Type B pancreatic cell (in vitro differentiated cells): ENCODE measurements around the gene TMEM107. TPM values are rescaled to one million over a fixed set of nuclear protein-coding genes. Genes with fewer than 3 reads are reported as not detected.

Experiments
- DNase-seq: peaks from one replicate; pipeline ENCODE4 v3.0.0; 2021; ENCODE audit warnings: mixed read lengths; ENCODE audit not compliant: unreplicated experiment; ENCODE audit errors: extremely low spot score
- H3K27ac Mint-ChIP-seq: 2 replicates; pipeline ENCODE4 v1.8.0; 2021; ENCODE audit warnings: mild to moderate bottlenecking, mixed read lengths
- H3K27me3 Mint-ChIP-seq: 2 replicates; pipeline ENCODE4 v1.8.0; 2021; ENCODE audit warnings: mixed read lengths
- H3K36me3 Mint-ChIP-seq: 2 replicates; pipeline ENCODE4 v1.8.0; 2021; ENCODE audit warnings: mixed read lengths
- H3K4me1 Mint-ChIP-seq: one replicate; pipeline ENCODE4 v1.8.0; 2021; ENCODE audit warnings: mixed read lengths; ENCODE audit not compliant: unreplicated experiment
- H3K4me3 Mint-ChIP-seq: 2 replicates; pipeline ENCODE4 v1.8.0; 2021; ENCODE audit warnings: mild to moderate bottlenecking, mixed read lengths
- H3K9me3 Mint-ChIP-seq: 2 replicates; pipeline ENCODE4 v1.8.0; 2021; ENCODE audit warnings: mixed read lengths
- CTCF ChIP-seq: fragments of 200-600 bp; sonication (generic); conservative IDR thresholded peaks from 2 replicates; pipeline ENCODE4 v1.5.0; 2021; ENCODE audit warnings: antibody characterized with exemption, mild to moderate bottlenecking
- total RNA-seq: library from RNA; stranded (reverse); gene quantifications from 2 replicates; pipeline ENCODE4 v1.2.1, GENCODE V29; 2021; ENCODE audit warnings: low replicate concordance

TMEM107 gene
- total RNA-seq, 1 donor from 2014 or later = 22.1 TPM

GRCh38 chr17:8189711-8190477 lies 13.7 kb upstream of the TMEM107 start, which contains the start of gene BORCS6:
BORCS6 (minus strand) TSS chr17:8190180; CDS start chr17:8190140, 40 bp downstream.
- H3K27ac Mint-ChIP-seq = peak within 1 kb of the TSS; percentile 88
- peak; percentile 91 for DNase-seq
- TF ChIP-seq CTCF = no peak
- H3K4me1 Mint-ChIP-seq = peaks cover 9% of the 10 kb centered on the region
- H3K27me3 Mint-ChIP-seq = no peaks in the 10 kb centered on the region
- H3K9me3 Mint-ChIP-seq = no peaks in the 10 kb centered on the region
- no peak within 1 kb of the TSS for H3K4me3 Mint-ChIP-seq
- no peaks in the 10 kb centered on the region for H3K36me3 Mint-ChIP-seq

GRCh38 chr17:8189041-8189710 lies 13.0 kb upstream of the TMEM107 start:
- no peak overlapping the region for H3K27ac Mint-ChIP-seq
- DNase-seq = no peak
- H3K9me3 Mint-ChIP-seq = no peaks in the 10 kb centered on the region
- H3K4me1 Mint-ChIP-seq = peaks cover 9% of the 10 kb centered on the region
- H3K27me3 Mint-ChIP-seq = no peaks in the 10 kb centered on the region
- no peaks in the 10 kb centered on the region for H3K36me3 Mint-ChIP-seq
- no peak for TF ChIP-seq CTCF
- H3K4me3 Mint-ChIP-seq = no peak overlapping the region

- Mint-ChIP-seq H3K4me3 (no peak overlapping the region), H3K27ac (no peak overlapping the region), H3K9me3 (no peaks in the 10 kb centered on the region), H3K4me1 (peaks cover 9% of the 10 kb centered on the region), H3K36me3 (no peaks in the 10 kb centered on the region), H3K27me3 (no peaks in the 10 kb centered on the region)
- no peak for DNase-seq
- TF ChIP-seq CTCF = no peak
These were observed 12.2 kb upstream of the TMEM107 start for GRCh38 chr17:8188263-8188839.

GRCh38 chr17:8187517-8188262 lies 11.5 kb upstream of the TMEM107 start:
- no peaks in the 10 kb centered on the region for H3K9me3 Mint-ChIP-seq
- peaks cover 9% of the 10 kb centered on the region for H3K4me1 Mint-ChIP-seq
- peak; percentile 94 for DNase-seq
- no peak overlapping the region for H3K27ac Mint-ChIP-seq
- no peak for TF ChIP-seq CTCF
- H3K36me3 Mint-ChIP-seq = no peaks in the 10 kb centered on the region
- H3K4me3 Mint-ChIP-seq = no peak overlapping the region
- H3K27me3 Mint-ChIP-seq = no peaks in the 10 kb centered on the region

- Mint-ChIP-seq H3K36me3 (no peaks in the 10 kb centered on the region), H3K27ac (no peak overlapping the region), H3K27me3 (peaks cover 2% of the 10 kb centered on the region)
These were observed 10.8 kb upstream of the TMEM107 start for GRCh38 chr17:8186787-8187516.

More at GRCh38 chr17:8186787-8187516, 10.8 kb upstream of the TMEM107 start:
- H3K9me3 Mint-ChIP-seq = no peaks in the 10 kb centered on the region
- no peak for TF ChIP-seq CTCF
- H3K4me1 Mint-ChIP-seq = peaks cover 9% of the 10 kb centered on the region
- no peak overlapping the region for H3K4me3 Mint-ChIP-seq
- DNase-seq = peak; percentile 96
